Prostate gland (tissue), 2 donors: ENCODE data around the gene GCH1. TPM values are rescaled to one million over a fixed set of nuclear protein-coding genes. Genes with fewer than 3 reads are reported as not detected.

Source experiments
- DNase-seq: peaks from one replicate; pipeline ENCODE4 v3.0.0-alpha.2; 2019; ENCODE audit warnings: low spot score
- H3K27ac ChIP-seq, 2 donors: fragments of 200-600 bp; sonication (generic); 2 replicates each; pipeline ENCODE4 v1.5.1; 2017 to 2019
- H3K27me3 ChIP-seq: fragments of 200-600 bp; sonication (generic); replicated peaks from 2 replicates; pipeline ENCODE4 v1.5.1; 2019; ENCODE audit not compliant: insufficient read depth
- H3K36me3 ChIP-seq, 2 donors: fragments of 200-600 bp; sonication (generic); 1 replicate in 1 of 2; 2 replicates in 1 of 2; pipeline versions ENCODE4 v1.5.1 to v1.8.1; 2017 to 2019
- H3K4me1 ChIP-seq: fragments of 200-600 bp; sonication (generic); replicated peaks from 2 replicates; pipeline ENCODE4 v1.5.1; 2019
- H3K4me3 ChIP-seq, 2 donors: fragments of 200-600 bp; sonication (generic); 2 replicates each; pipeline ENCODE4 v1.5.1; 2017 to 2019
- H3K9me3 ChIP-seq: fragments of 200-600 bp; sonication (generic); 2 replicates; pipeline ENCODE4 v1.5.1; 2017
- POLR2A ChIP-seq: fragments of 450-650 bp; IDR thresholded peaks from one replicate; pipeline ENCODE4 v1.6.1; 2016; ENCODE audit warnings: antibody characterized with exemption, mild to moderate bottlenecking
- POLR2AphosphoS5 ChIP-seq: sonication (generic); formaldehyde crosslinking; IDR thresholded peaks from one replicate; pipeline ENCODE4 v1.6.1; 2017; ENCODE audit warnings: antibody characterized with exemption
- WGBS: methylation state at CpG from one replicate; pipeline ENCODE4 v1.1.5; 2018; 5-methylcytosine and 5-hydroxymethylcytosine counted together
- intact Hi-C: fragments of 100-400 bp; cut with DNase I; formaldehyde crosslinking; loops from one replicate; pipeline ENCODE4 v1.14.2; 2022
- total RNA-seq, 2 donors: library from RNA; depleted of rRNA; stranded (reverse); fragments of >200 nt; gene quantifications; one replicate each; pipeline ENCODE4 v1.1.0, GENCODE V29; 2016
- TF ChIP-seq, protein P1 (sequence below), 4 experiments: fragments of 200-600 bp in 2 of 4; fragments of 450-650 bp in 2 of 4; sonication (generic) in 2 of 4; IDR thresholded peaks; 1 replicate in 3 of 4; 2 replicates in 1 of 4; pipeline ENCODE4 v1.5.1; 2016 to 2019; ENCODE audit warnings: antibody characterized with exemption in 4 of 4, mild to moderate bottlenecking in 2 of 4, moderate library complexity in 2 of 4

Gene GCH1
- total RNA-seq, 2 donors from 2014 or later = 4.9 to 19.4 TPM

DNA sequence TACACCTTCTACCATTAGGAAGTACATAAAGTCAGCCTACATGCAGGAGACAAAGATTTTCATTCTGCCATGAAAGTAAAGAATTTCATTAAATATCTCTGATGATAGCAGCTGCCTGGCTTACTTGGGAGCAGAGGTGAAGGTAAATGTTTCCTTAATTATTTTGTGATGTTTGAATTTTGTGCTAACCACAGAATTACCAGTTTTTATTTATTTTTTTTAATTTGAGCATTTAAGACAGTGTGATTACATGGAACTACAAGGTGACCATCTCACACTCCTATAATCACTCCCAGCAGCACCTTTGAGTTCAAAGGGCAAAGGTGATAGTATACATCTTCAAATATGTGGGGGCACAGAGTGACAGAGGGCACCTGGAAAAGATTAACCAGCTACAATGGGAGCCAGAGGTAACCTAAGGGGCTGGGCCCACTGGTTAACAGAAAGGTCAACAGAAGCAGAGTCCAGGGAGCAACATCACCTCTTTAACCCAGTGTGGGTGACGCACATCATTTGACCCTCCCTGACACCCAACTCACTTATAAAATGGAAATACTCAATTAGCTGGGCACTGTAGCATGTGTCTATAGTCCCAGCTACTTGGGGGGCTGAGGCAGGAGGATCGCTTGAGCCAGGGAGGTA lies 65.0 kb downstream of the GCH1 start:
- Histone ChIP-seq H3K9me3 (no peaks in the 10 kb centered on the region), H3K4me1 (no peaks in the 10 kb centered on the region), H3K27me3 (no peaks in the 10 kb centered on the region), H3K27ac (no peak overlapping the region), H3K36me3 (no peaks in the 10 kb centered on the region), H3K4me3 (no peak overlapping the region)
- DNase-seq = no peak
- intact Hi-C loops = no loop called here
- WGBS = 95% methylated on average over 2 of the region's 2 CpGs
- TF ChIP-seq, protein P1, sequence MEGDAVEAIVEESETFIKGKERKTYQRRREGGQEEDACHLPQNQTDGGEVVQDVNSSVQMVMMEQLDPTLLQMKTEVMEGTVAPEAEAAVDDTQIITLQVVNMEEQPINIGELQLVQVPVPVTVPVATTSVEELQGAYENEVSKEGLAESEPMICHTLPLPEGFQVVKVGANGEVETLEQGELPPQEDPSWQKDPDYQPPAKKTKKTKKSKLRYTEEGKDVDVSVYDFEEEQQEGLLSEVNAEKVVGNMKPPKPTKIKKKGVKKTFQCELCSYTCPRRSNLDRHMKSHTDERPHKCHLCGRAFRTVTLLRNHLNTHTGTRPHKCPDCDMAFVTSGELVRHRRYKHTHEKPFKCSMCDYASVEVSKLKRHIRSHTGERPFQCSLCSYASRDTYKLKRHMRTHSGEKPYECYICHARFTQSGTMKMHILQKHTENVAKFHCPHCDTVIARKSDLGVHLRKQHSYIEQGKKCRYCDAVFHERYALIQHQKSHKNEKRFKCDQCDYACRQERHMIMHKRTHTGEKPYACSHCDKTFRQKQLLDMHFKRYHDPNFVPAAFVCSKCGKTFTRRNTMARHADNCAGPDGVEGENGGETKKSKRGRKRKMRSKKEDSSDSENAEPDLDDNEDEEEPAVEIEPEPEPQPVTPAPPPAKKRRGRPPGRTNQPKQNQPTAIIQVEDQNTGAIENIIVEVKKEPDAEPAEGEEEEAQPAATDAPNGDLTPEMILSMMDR (IDR thresholded peaks at IDR 0.05) = no peak
- TF ChIP-seq POLR2AphosphoS5 (no peak), POLR2A (no peak)

DNA sequence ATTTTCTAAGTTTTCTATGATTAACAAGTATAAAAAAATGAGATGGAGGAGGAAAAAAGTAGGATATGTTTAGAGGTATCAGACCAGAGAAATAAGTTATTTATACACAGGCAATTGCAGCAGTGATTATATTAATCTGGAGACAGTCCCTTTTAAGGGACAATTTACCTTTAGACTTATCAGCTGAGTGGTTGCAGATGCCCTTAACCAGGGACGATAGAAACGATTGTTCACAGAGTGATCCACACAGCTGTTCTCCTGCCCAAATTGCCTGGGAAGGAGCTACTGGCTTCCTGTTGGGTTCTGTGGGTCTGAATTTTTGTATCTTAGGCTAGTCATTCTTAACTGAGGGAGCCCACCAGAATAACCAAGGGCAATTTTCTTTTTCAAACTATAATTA lies 66.4 kb downstream of the GCH1 start:
- no peaks in the 10 kb centered on the region for H3K36me3 ChIP-seq
- no peaks in the 10 kb centered on the region for H3K27me3 ChIP-seq
- DNase-seq = no peak
- no peaks in the 10 kb centered on the region for H3K9me3 ChIP-seq
- no peak for TF ChIP-seq POLR2A
- TF ChIP-seq, protein P1 (IDR thresholded peaks at IDR 0.05) = no peak
- TF ChIP-seq POLR2AphosphoS5 = no peak
- no peaks in the 10 kb centered on the region for H3K4me1 ChIP-seq
- H3K27ac ChIP-seq = no peak overlapping the region
- 67% methylated on average over 2 of the region's 2 CpGs for WGBS
- H3K4me3 ChIP-seq = no peak overlapping the region
- intact Hi-C loops = no loop called here

DNA sequence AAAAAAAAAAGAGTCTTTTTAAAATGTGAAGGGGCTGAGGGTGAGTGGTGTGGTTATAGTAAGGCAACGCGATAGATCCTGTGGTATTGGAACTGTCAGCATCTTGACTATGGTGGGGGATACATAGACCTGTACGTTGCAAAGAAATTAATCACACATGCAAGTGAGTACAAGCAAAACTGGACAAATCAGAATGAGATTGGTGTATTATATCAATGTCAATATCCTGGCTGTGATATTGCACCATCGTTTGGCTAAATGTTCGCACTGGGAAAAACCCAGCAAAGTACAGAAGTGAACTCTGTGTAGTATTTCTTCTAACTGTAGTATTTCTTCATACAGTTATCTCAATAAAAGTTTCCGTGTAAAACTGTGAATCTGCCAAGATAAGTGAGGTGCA lies 67.9 kb downstream of the GCH1 start:
- Histone ChIP-seq H3K4me1 (no peaks in the 10 kb centered on the region), H3K27ac (no peak overlapping the region), H3K27me3 (no peaks in the 10 kb centered on the region), H3K9me3 (no peaks in the 10 kb centered on the region), H3K4me3 (no peak overlapping the region), H3K36me3 (no peaks in the 10 kb centered on the region)
- no peak for TF ChIP-seq POLR2AphosphoS5
- TF ChIP-seq, protein P1 (IDR thresholded peaks at IDR 0.05) = no peak
- no peak for TF ChIP-seq POLR2A
- 90% methylated on average over 6 of the region's 6 CpGs for WGBS
- DNase-seq = no peak
- intact Hi-C loops = no loop called here

DNA sequence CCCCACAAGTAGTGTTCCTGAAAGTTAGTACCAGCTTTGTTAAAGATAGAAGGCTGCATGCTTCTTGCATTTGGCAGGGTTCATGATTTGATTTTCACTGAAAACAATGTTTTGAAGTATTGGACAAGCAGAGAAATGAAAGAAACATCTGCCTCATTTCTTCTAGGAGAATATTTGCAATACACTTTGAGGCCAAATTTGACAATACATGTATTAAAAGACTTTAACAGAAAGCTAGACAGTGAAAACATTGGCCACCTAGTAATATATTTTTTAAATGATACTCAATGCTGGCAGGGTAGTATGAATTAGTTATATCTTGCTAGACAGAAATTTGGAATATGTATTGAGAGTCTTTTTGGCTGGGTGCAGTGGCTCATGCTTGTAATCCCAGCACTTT lies 68.5 kb downstream of the GCH1 start:
- Histone ChIP-seq H3K36me3 (no peaks in the 10 kb centered on the region), H3K4me3 (no peak overlapping the region), H3K9me3 (no peaks in the 10 kb centered on the region), H3K4me1 (no peaks in the 10 kb centered on the region), H3K27ac (no peak overlapping the region), H3K27me3 (no peaks in the 10 kb centered on the region)
- intact Hi-C loops = no loop called here
- TF ChIP-seq POLR2AphosphoS5 (no peak), POLR2A (no peak)
- TF ChIP-seq, protein P1 (IDR thresholded peaks at IDR 0.05) = no peak
- no peak for DNase-seq

DNA sequence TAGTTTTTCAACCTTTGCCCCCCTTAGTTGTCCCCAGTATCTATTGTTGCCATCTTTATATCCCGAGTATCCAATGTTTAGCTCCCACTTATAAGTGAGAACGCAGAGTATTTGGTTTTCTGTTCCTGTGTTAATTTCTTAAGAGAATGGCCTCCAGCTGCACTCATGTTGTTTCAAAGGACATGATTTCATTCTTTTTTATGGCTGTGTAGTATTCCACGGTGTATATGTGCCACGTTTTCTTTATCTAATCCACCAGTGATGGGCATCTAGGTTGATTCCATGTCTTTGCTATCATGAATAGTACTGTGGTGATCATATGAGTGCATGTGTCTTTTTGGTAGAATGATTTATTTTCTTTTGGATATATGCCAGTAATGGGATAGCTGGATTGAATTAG lies 72.0 kb downstream of the GCH1 start:
- H3K4me1 ChIP-seq = no peaks in the 10 kb centered on the region
- intact Hi-C loops = no loop called here

More for the DNA sequence above, 72.0 kb downstream of the GCH1 start:
- Histone ChIP-seq H3K9me3 (no peaks in the 10 kb centered on the region), H3K27me3 (no peaks in the 10 kb centered on the region), H3K27ac (no peak overlapping the region), H3K4me3 (no peak overlapping the region), H3K36me3 (no peaks in the 10 kb centered on the region)
- TF ChIP-seq, protein P1 (IDR thresholded peaks at IDR 0.05) = no peak
- TF ChIP-seq POLR2A = no peak
- TF ChIP-seq POLR2AphosphoS5 = no peak
- no peak for DNase-seq
- WGBS = 92% methylated on average over 4 of the region's 4 CpGs
